ENCODE data around the gene FOXK1. TPM values are rescaled to one million over a fixed set of nuclear protein-coding genes. Genes with fewer than 3 reads are reported as not detected.

FOXK1 gene
- total and polyA plus RNA-seq, 8 donors = 2.9 to 88.1 (median 21.6) TPM

GRCh38 chr7:4771737-4772136 lies 89.6 kb downstream of the FOXK1 start:
- Histone ChIP-seq H3K4me3 (no peak overlapping the region), H3K36me3 (peaks cover 0 to 19% (median 9%) of the 10 kb centered on the region in 4 donors), H3K27ac (peak overlapping the region in 1 of 5 donors; percentile 94), H3K4me1 (peaks cover 22 to 55% (median 40%) of the 10 kb centered on the region in 4 donors), H3K9me3 (no peaks in the 10 kb centered on the region), H3K27me3 (no peaks in the 10 kb centered on the region)
- no peak for TF ChIP-seq CTCF (IDR thresholded peaks at IDR 0.05)
- intact Hi-C loops (cut with DNase I; ENCODE audit: low total_unique reads) = no loop called here
- no peak for DNase-seq
- 78 to 90% (median 85%) methylated on average over 5 to 9 of the region's 9 CpGs for WGBS, 5 donors

GRCh38 chr7:4772306-4772705 lies 90.2 kb downstream of the FOXK1 start:
- no peak overlapping the region for H3K4me3 ChIP-seq
- peaks cover 0 to 13% (median 3%) of the 10 kb centered on the region in 4 donors for H3K36me3 ChIP-seq
- DNase-seq = no peak
- no peaks in the 10 kb centered on the region for H3K9me3 ChIP-seq
- no peaks in the 10 kb centered on the region for H3K27me3 ChIP-seq
- intact Hi-C loops (cut with DNase I; ENCODE audit: low total_unique reads) = no loop called here
- WGBS, 5 donors = 92 to 98% (median 94%) methylated on average over 5 to 6 of the region's 6 CpGs
- H3K27ac ChIP-seq = peak overlapping the region in 1 of 5 donors; percentile 94
- no peak for TF ChIP-seq EP300 (IDR thresholded peaks at IDR 0.05)
- TF ChIP-seq POLR2A (IDR thresholded peaks at IDR 0.05) = no peak
- TF ChIP-seq CTCF (IDR thresholded peaks at IDR 0.05) = no peak
- TF ChIP-seq POLR2AphosphoS5 (IDR thresholded peaks at IDR 0.05) = no peak
- peaks cover 26 to 61% (median 45%) of the 10 kb centered on the region in 4 donors for H3K4me1 ChIP-seq

GRCh38 chr7:4774007-4774406 lies 91.9 kb downstream of the FOXK1 start:
- Histone ChIP-seq H3K4me3 (peak overlapping the region in 1 of 4 donors; percentile 94), H3K36me3 (peaks cover 0 to 11% (median 0%) of the 10 kb centered on the region in 4 donors), H3K27ac (peak overlapping the region in 3 of 5 donors; percentile 96 to 99 (median 96)), H3K9me3 (no peaks in the 10 kb centered on the region), H3K27me3 (no peaks in the 10 kb centered on the region), H3K4me1 (peaks cover 30 to 70% (median 47%) of the 10 kb centered on the region in 4 donors)
- TF ChIP-seq CTCF (IDR thresholded peaks at IDR 0.05) (no peak), POLR2AphosphoS5 (IDR thresholded peaks at IDR 0.05) (no peak), EP300 (IDR thresholded peaks at IDR 0.05) (no peak), POLR2A (IDR thresholded peaks at IDR 0.05) (no peak)
- intact Hi-C loops (cut with DNase I; ENCODE audit: low total_unique reads) = no loop called here
- no peak for DNase-seq
- 63 to 73% (median 67%) methylated on average over 12 of the region's 12 CpGs for WGBS, 5 donors

GRCh38 chr7:4774658-4775249 lies 92.7 kb downstream of the FOXK1 start:
- no peaks in the 10 kb centered on the region for H3K27me3 ChIP-seq
- WGBS, 5 donors = 5 to 8% (median 7%) methylated on average over 23 to 24 of the region's 24 CpGs
- H3K9me3 ChIP-seq = no peaks in the 10 kb centered on the region
- DNase-seq = peak; percentile 40 to 83
- H3K4me3 ChIP-seq = peak overlapping the region; percentile 91 to 98 (median 94)
- TF ChIP-seq POLR2A (IDR thresholded peaks at IDR 0.05) = no peak
- TF ChIP-seq EP300 (IDR thresholded peaks at IDR 0.05) = no peak
- no peak for TF ChIP-seq POLR2AphosphoS5 (IDR thresholded peaks at IDR 0.05)
- TF ChIP-seq CTCF (IDR thresholded peaks at IDR 0.05) = no peak
- peaks cover 0 to 14% (median 0%) of the 10 kb centered on the region in 4 donors for H3K36me3 ChIP-seq
- H3K27ac ChIP-seq = peak overlapping the region; percentile 95 to 99 (median 96)
- H3K4me1 ChIP-seq = peaks cover 24 to 67% (median 42%) of the 10 kb centered on the region in 4 donors
- intact Hi-C loops (cut with DNase I; ENCODE audit: low total_unique reads) = no loop called here
